ENCODE results near the gene ZCCHC7. TPM values are rescaled to one million over a fixed set of nuclear protein-coding genes. Genes with fewer than 3 reads are reported as not detected.
"Not testable (repeated sequence)": the region's sequence is repeated elsewhere in the genome, so short reads cannot be mapped to it uniquely, and the experiment has no call there.

ZCCHC7 gene
- total and polyA plus RNA-seq, 4 experiments from 2014 or later: 30.1 to 43.9 (median 38.8) TPM

DNA sequence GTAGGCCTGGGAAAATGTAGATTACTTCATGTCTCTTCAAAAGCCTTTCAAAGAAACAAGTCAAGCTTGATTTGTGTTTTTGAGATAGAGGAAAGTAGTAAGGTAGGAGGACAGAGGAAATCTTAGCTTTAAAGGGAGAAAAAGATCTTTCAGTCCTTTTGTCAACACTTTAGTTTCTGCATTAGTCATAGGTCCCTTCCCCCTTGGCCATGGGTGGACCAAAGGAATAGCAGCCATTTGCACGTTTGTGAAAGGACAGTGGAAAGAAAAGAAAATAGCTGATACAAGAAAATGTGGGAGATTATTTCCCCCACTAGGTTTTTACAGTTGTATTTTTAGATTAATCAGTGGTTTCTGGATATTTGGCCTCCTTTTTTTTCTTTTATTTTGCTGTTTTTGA lies 180.2 kb downstream of the ZCCHC7 start:
- Histone ChIP-seq H3K9me3 (ENCODE audit: control insufficient read depth in 1 of 2, low read length in 2 of 2) (no peaks in the 10 kb centered on the region), H3K4me1 (ENCODE audit: insufficient read depth, low read length) (peaks cover 47% of the 10 kb centered on the region), H3K4me3 (ENCODE audit: low read length in 2 of 2) (no peak overlapping the region), H3K36me3 (ENCODE audit: insufficient read depth, low read length) (peaks cover 7% of the 10 kb centered on the region), H3K27me3 (ENCODE audit: insufficient read depth, low read length) (no peaks in the 10 kb centered on the region), H3K27ac (ENCODE audit: low read depth, low read length) (no peak overlapping the region)
- ChIA-PET POLR2A (ENCODE audit: partially characterized antibody) (no interaction called here), CTCF (ENCODE audit: partially characterized antibody) (interaction anchor here (3.3 kb wide), 1 partner anchor 29 kb away, joined by 8 read pairs; no protein-coding TSS in a partner anchor)
- Mint-ChIP-seq H3K4me3 (peak overlapping the region in 2 of 8 donors; percentile 3 to 17), H3K36me3 (peaks cover 24 to 27% of the 10 kb centered on the region in 2 donors), H3K27ac (no peak overlapping the region), H3K27me3 (no peaks in the 10 kb centered on the region), H3K9me3 (peaks cover 0 to 2% (median 0%) of the 10 kb centered on the region in 8 donors), H3K4me1 (peaks cover 40 to 64% (median 47%) of the 10 kb centered on the region in 4 donors)
- no peak for DNase-seq
- intact Hi-C loops (cut with micrococcal nuclease): loop anchor here (5.0 kb wide), 1 partner anchor 223 kb away; no protein-coding TSS in a partner anchor

DNA sequence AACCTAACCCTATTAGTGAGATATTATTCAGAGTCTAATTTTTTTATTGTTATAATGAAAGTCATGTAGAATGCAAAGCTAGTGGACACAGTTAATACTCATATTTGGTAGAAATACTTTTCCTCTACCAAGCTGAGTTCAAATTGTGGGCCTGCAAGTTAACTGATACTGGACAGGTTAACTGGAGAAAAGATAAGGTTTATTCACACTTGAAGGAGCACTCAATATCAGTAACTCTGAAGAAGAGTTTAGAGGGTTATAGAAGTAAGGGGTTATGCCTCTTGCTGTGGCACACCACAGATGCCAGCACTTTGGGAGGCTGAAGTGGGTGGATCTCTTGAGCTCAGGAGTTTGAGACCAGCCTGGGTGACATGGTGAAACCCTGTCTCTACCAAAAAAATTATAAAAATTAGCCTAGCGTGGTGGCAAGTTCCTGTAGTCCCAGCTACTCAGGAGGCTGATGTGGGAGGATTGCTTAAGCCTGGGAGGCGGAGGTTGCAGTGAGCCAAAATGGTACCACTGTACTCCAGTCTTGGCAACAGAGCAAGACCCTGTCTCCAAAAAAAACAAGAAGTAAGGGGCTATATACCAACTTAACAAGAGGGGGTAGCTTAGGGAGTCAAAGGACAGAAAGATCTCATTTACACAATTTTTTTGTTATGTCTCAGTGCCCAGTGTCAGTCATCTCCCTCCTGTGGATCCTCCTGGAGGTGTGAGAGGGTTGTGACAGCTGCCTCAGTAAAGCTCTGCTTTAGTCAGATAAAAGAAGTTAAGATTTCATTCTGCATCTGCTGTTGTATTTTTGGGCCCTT lies 180.9 kb downstream of the ZCCHC7 start:
- no peaks in the 10 kb centered on the region for H3K9me3 ChIP-seq (ENCODE audit: control insufficient read depth in 1 of 2, low read length in 2 of 2)
- no peaks in the 10 kb centered on the region for H3K27me3 ChIP-seq (ENCODE audit: insufficient read depth, low read length)
- Mint-ChIP-seq H3K27me3 (no peaks in the 10 kb centered on the region), H3K4me1 (peaks cover 36 to 57% (median 43%) of the 10 kb centered on the region in 4 donors), H3K9me3 (peaks cover 0 to 2% (median 0%) of the 10 kb centered on the region in 8 donors), H3K36me3 (peaks cover 25 to 28% of the 10 kb centered on the region in 2 donors), H3K4me3 (peak overlapping the region in 7 of 8 donors; percentile 31 to 88 (median 68)), H3K27ac (peak overlapping the region in 3 of 7 donors; percentile 15 to 79 (median 59))
- H3K27ac ChIP-seq (ENCODE audit: low read depth, low read length): no peak overlapping the region
- no peak for DNase-seq
- H3K36me3 ChIP-seq (ENCODE audit: insufficient read depth, low read length): peaks cover 8% of the 10 kb centered on the region
- no peak overlapping the region for H3K4me3 ChIP-seq (ENCODE audit: low read length in 2 of 2)
- intact Hi-C loops (cut with micrococcal nuclease): loop anchor here (5.0 kb wide), 1 partner anchor 224 kb away; no protein-coding TSS in a partner anchor
- ChIA-PET POLR2A (ENCODE audit: partially characterized antibody) (no interaction called here), CTCF (ENCODE audit: partially characterized antibody) (interaction anchor here (3.3 kb wide), 1 partner anchor 28 kb away, joined by 8 read pairs; no protein-coding TSS in a partner anchor)
- peaks cover 41% of the 10 kb centered on the region for H3K4me1 ChIP-seq (ENCODE audit: insufficient read depth, low read length)

DNA sequence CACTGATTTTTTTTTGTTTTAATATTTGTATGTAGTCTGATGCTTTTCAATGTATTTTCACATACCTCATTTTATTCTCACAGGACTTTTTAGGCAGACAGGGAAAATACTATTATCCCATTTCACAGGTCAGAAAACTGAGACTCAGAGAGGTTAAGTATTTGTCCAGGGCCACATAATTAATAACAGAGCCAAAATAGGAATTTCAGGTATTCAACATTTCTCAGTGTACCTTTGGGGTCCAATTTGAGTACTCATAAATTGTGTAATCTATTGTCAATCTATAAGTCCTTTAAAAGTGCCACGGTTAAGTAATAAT lies 181.4 kb downstream of the ZCCHC7 start:
- no peak for DNase-seq
- Histone ChIP-seq H3K27me3 (ENCODE audit: insufficient read depth, low read length) (no peaks in the 10 kb centered on the region), H3K4me1 (ENCODE audit: insufficient read depth, low read length) (peaks cover 37% of the 10 kb centered on the region), H3K9me3 (ENCODE audit: control insufficient read depth in 1 of 2, low read length in 2 of 2) (no peaks in the 10 kb centered on the region), H3K27ac (ENCODE audit: low read depth, low read length) (no peak overlapping the region), H3K4me3 (ENCODE audit: low read length in 2 of 2) (no peak overlapping the region), H3K36me3 (ENCODE audit: insufficient read depth, low read length) (peaks cover 8% of the 10 kb centered on the region)
- intact Hi-C loops (cut with micrococcal nuclease): loop anchor here (5.0 kb wide), 1 partner anchor 225 kb away; no protein-coding TSS in a partner anchor
- Mint-ChIP-seq H3K36me3 (peaks cover 25 to 28% of the 10 kb centered on the region in 2 donors), H3K4me1 (peaks cover 36 to 52% (median 40%) of the 10 kb centered on the region in 4 donors), H3K27me3 (no peaks in the 10 kb centered on the region), H3K27ac (peak overlapping the region in 4 of 7 donors; percentile 53 to 79 (median 56)), H3K9me3 (peaks cover 0 to 2% (median 0%) of the 10 kb centered on the region in 8 donors), H3K4me3 (peak overlapping the region in 7 of 8 donors; percentile 31 to 88 (median 68))
- ChIA-PET POLR2A (ENCODE audit: partially characterized antibody) (interaction anchor here (1.5 kb wide), 1 partner anchor 181 kb away, joined by 6 read pairs; the partner anchor contains the start of gene ZCCHC7), CTCF (ENCODE audit: partially characterized antibody) (interaction anchor here (3.3 kb wide), 1 partner anchor 27 kb away, joined by 8 read pairs; no protein-coding TSS in a partner anchor)

DNA sequence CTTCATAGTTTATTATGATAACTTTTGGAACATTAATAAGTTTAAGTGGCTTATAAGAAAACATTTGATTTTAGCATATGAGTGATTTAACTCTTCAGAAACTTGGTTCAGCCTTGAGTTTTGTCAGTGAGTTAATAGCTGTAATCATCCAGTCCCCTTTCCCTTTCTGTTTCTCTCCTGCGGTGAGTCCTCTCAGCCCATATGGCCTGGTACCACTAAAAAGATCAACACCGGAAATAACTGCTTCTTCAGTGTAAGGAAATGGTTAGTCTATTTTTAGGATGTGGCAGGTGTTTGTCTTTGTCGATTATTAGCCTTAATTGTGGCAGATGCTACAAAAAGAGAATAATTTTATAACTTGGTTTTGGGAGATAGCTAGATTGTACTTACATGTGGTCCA lies 181.9 kb downstream of the ZCCHC7 start:
- Histone ChIP-seq H3K9me3 (ENCODE audit: control insufficient read depth in 1 of 2, low read length in 2 of 2) (no peaks in the 10 kb centered on the region), H3K36me3 (ENCODE audit: insufficient read depth, low read length) (peaks cover 8% of the 10 kb centered on the region), H3K4me3 (ENCODE audit: low read length in 2 of 2) (peak overlapping the region in 1 of 2 donors; percentile 20), H3K27ac (ENCODE audit: low read depth, low read length) (no peak overlapping the region), H3K4me1 (ENCODE audit: insufficient read depth, low read length) (peaks cover 37% of the 10 kb centered on the region), H3K27me3 (ENCODE audit: insufficient read depth, low read length) (no peaks in the 10 kb centered on the region)
- CTCF ChIA-PET (ENCODE audit: partially characterized antibody): interaction anchor here (3.3 kb wide), 1 partner anchor 27 kb away, joined by 8 read pairs; no protein-coding TSS in a partner anchor
- Mint-ChIP-seq H3K4me3 (peak overlapping the region; percentile 1 to 88 (median 70)), H3K4me1 (peaks cover 36 to 52% (median 40%) of the 10 kb centered on the region in 4 donors), H3K9me3 (peaks cover 0 to 2% (median 0%) of the 10 kb centered on the region in 8 donors), H3K36me3 (peaks cover 25 to 28% of the 10 kb centered on the region in 2 donors), H3K27ac (peak overlapping the region in 5 of 7 donors; percentile 2 to 79 (median 58)), H3K27me3 (no peaks in the 10 kb centered on the region)
- DNase-seq: peak; percentile 52 to 71 (median 64)
- intact Hi-C loops (cut with micrococcal nuclease): loop anchor here (5.0 kb wide), 1 partner anchor 225 kb away; no protein-coding TSS in a partner anchor
- POLR2A ChIA-PET (ENCODE audit: partially characterized antibody): interaction anchor here (0.7 to 1.5 kb wide), 2 partner anchors 182 to 223 kb away, joined by 3 to 6 read pairs; partner anchors contain the start of gene ZCCHC7

DNA sequence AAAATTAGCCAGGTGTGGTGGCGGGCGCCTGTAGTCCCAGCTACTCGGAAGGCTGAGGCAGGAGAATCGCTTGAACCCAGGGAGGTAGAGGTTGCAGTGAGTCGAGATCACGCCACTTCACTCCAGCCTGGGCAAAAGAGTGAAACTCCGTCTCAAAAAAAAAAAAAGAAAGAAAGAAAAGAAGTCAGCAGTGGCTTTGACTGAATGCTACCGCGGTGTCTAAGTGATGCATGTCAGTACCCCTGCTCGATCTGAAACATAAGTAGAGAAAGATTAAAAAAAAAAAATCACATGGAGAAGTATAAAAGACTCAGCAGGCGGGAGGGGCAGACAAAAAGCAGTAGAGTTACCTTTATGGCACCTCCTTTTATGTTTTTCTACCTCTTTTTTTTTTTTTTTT lies 182.9 kb downstream of the ZCCHC7 start:
- H3K36me3 Mint-ChIP-seq: peaks cover 26 to 28% of the 10 kb centered on the region in 2 donors
- H3K4me3 ChIP-seq (ENCODE audit: low read length in 2 of 2); H3K27me3 ChIP-seq (ENCODE audit: insufficient read depth, low read length); DNase-seq; H3K36me3 ChIP-seq (ENCODE audit: insufficient read depth, low read length); H3K27ac ChIP-seq (ENCODE audit: low read depth, low read length); H3K9me3 ChIP-seq (ENCODE audit: control insufficient read depth in 1 of 2, low read length in 2 of 2); H3K9me3 Mint-ChIP-seq; CTCF ChIA-PET (ENCODE audit: partially characterized antibody); H3K27me3 Mint-ChIP-seq; H3K27ac Mint-ChIP-seq: not testable (repeated sequence)
- H3K4me1 ChIP-seq (ENCODE audit: insufficient read depth, low read length): peaks cover 37% of the 10 kb centered on the region
- POLR2A ChIA-PET (ENCODE audit: partially characterized antibody): interaction anchor here (0.7 to 1.5 kb wide), 2 partner anchors 106 to 183 kb away, joined by 3 to 6 read pairs; partner anchors contain the start of gene ZCCHC7
- H3K4me3 Mint-ChIP-seq: peak overlapping the region in 1 of 8 donors; percentile 44
- intact Hi-C loops (cut with micrococcal nuclease): loop anchor here (5.0 kb wide), 1 partner anchor 226 kb away; no protein-coding TSS in a partner anchor
- H3K4me1 Mint-ChIP-seq: peaks cover 33 to 45% (median 39%) of the 10 kb centered on the region in 4 donors

DNA sequence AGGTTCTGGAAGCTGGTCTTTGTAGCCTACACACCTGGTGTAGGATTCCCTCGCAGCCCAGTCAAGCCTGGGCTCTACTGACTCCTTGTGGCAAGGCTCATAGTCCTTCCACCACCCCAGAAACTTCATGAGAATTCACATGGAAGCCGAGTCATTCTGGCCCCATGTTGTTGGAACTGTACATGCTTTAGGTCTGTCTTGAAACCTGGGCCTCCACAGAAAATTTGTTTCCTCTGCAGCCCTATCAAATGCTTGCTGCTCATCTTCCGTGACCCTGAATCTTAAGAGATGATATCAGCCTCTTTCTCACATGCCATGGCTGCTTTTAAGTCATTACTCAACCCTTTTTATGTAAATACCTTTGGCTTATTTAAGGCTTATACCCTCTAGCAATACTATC lies 188.8 kb downstream of the ZCCHC7 start:
- intact Hi-C loops (cut with micrococcal nuclease): loop anchor here (1.0 kb wide), 1 partner anchor 313 kb away; no protein-coding TSS in a partner anchor
- H3K27ac ChIP-seq (ENCODE audit: low read depth, low read length): no peak overlapping the region
- peak in 1 of 5 donors; percentile 5 for DNase-seq
- Mint-ChIP-seq H3K27me3 (no peaks in the 10 kb centered on the region), H3K9me3 (peaks cover 0 to 2% (median 0%) of the 10 kb centered on the region in 8 donors), H3K27ac (no peak overlapping the region), H3K4me1 (peaks cover 0 to 3% (median 1%) of the 10 kb centered on the region in 4 donors), H3K36me3 (peaks cover 38% of the 10 kb centered on the region in 2 donors), H3K4me3 (no peak overlapping the region)
- H3K4me3 ChIP-seq (ENCODE audit: low read length in 2 of 2): no peak overlapping the region
- no peaks in the 10 kb centered on the region for H3K27me3 ChIP-seq (ENCODE audit: insufficient read depth, low read length)
- ChIA-PET CTCF (ENCODE audit: partially characterized antibody) (interaction anchor here (1.1 to 1.3 kb wide), 2 partner anchors 9 to 313 kb away, joined by 3 read pairs; no protein-coding TSS in a partner anchor), POLR2A (ENCODE audit: partially characterized antibody) (no interaction called here)
- peaks cover 14% of the 10 kb centered on the region for H3K36me3 ChIP-seq (ENCODE audit: insufficient read depth, low read length)
- H3K4me1 ChIP-seq (ENCODE audit: insufficient read depth, low read length): no peaks in the 10 kb centered on the region
- no peaks in the 10 kb centered on the region for H3K9me3 ChIP-seq (ENCODE audit: control insufficient read depth in 1 of 2, low read length in 2 of 2)

Data from CD4-positive, alpha-beta memory T cell (primary cell).